ENCODE results near the gene LINS1. TPM values are rescaled to one million over a fixed set of nuclear protein-coding genes. Genes with fewer than 3 reads are reported as not detected.

Gene LINS1
- polyA plus RNA-seq, 1 donor (not counting 4 experiments of a cell fraction or from before 2014, with no cell fraction given): 19.4 TPM

GRCh38 chr15:100558771-100559254 lies 43.2 kb downstream of the LINS1 start:
- Histone ChIP-seq H3K79me2 (ENCODE audit: control insufficient read depth, insufficient read depth, low read length) (no peaks in the 10 kb centered on the region), H3K9me3 (ENCODE audit: control insufficient read depth, low read depth, low read length) (no peaks in the 10 kb centered on the region), H3K4me3 (ENCODE audit: control insufficient read depth in 2 of 3, extremely low read depth in 1 of 3, insufficient read depth in 2 of 3, low read depth in 1 of 3, low read length in 3 of 3) (no peak overlapping the region), H3K9ac (ENCODE audit: control insufficient read depth, extremely low read depth, insufficient read depth, low read length) (no peak overlapping the region), H3K9me1 (ENCODE audit: control insufficient read depth, extremely low read depth, insufficient read depth, low read length) (no peaks in the 10 kb centered on the region), H3K36me3 (ENCODE audit: control insufficient read depth in 2 of 2, extremely low read depth in 1 of 2, insufficient read depth in 2 of 2, low read length in 2 of 2) (no peaks in the 10 kb centered on the region), H3K27me3 (ENCODE audit: control insufficient read depth, extremely low read depth, insufficient read depth, low read length) (no peaks in the 10 kb centered on the region), H3K27ac (ENCODE audit: control insufficient read depth, insufficient read depth, low read length) (no peak overlapping the region), H4K20me1 (ENCODE audit: control insufficient read depth, extremely low read depth, insufficient read depth, low read length) (no peaks in the 10 kb centered on the region), H3K4me1 (ENCODE audit: control insufficient read depth, extremely low read depth, insufficient read depth, low read length) (no peaks in the 10 kb centered on the region), H3K4me2 (ENCODE audit: control insufficient read depth, extremely low read depth, insufficient read depth, low read depth, low read length) (no peak overlapping the region), H2AFZ (ENCODE audit: control insufficient read depth, low read length) (no peak overlapping the region)
- dilution Hi-C loops (cut with MboI; ENCODE audit: extremely low pct_ligation_motif_present, low sequenced_read_pairs): no loop called here
- DNase-seq (ENCODE audit: low read depth, low spot score) (no peak), FAIRE-seq (no peak)
- no peak for TF ChIP-seq EZH2 (IDR thresholded peaks at IDR 0.05; ENCODE audit: low read length)
- TF ChIP-seq, protein P1, sequence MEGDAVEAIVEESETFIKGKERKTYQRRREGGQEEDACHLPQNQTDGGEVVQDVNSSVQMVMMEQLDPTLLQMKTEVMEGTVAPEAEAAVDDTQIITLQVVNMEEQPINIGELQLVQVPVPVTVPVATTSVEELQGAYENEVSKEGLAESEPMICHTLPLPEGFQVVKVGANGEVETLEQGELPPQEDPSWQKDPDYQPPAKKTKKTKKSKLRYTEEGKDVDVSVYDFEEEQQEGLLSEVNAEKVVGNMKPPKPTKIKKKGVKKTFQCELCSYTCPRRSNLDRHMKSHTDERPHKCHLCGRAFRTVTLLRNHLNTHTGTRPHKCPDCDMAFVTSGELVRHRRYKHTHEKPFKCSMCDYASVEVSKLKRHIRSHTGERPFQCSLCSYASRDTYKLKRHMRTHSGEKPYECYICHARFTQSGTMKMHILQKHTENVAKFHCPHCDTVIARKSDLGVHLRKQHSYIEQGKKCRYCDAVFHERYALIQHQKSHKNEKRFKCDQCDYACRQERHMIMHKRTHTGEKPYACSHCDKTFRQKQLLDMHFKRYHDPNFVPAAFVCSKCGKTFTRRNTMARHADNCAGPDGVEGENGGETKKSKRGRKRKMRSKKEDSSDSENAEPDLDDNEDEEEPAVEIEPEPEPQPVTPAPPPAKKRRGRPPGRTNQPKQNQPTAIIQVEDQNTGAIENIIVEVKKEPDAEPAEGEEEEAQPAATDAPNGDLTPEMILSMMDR (optimal IDR thresholded peaks at IDR 0.05 in 1 of 3, IDR thresholded peaks at IDR 0.05 in 1 of 3, conservative IDR thresholded peaks at IDR 0.05 in 1 of 3; ENCODE audit: extremely low read depth in 1 of 3, insufficient read depth in 2 of 3, low read length in 3 of 3): no peak

- Histone ChIP-seq H3K9me3 (ENCODE audit: control insufficient read depth, low read depth, low read length) (no peaks in the 10 kb centered on the region), H2AFZ (ENCODE audit: control insufficient read depth, low read length) (no peak overlapping the region), H3K79me2 (ENCODE audit: control insufficient read depth, insufficient read depth, low read length) (no peaks in the 10 kb centered on the region), H4K20me1 (ENCODE audit: control insufficient read depth, extremely low read depth, insufficient read depth, low read length) (no peaks in the 10 kb centered on the region), H3K9me1 (ENCODE audit: control insufficient read depth, extremely low read depth, insufficient read depth, low read length) (no peaks in the 10 kb centered on the region), H3K9ac (ENCODE audit: control insufficient read depth, extremely low read depth, insufficient read depth, low read length) (no peak overlapping the region), H3K4me3 (ENCODE audit: control insufficient read depth in 2 of 3, extremely low read depth in 1 of 3, insufficient read depth in 2 of 3, low read depth in 1 of 3, low read length in 3 of 3) (no peak overlapping the region), H3K27me3 (ENCODE audit: control insufficient read depth, extremely low read depth, insufficient read depth, low read length) (no peaks in the 10 kb centered on the region), H3K27ac (ENCODE audit: control insufficient read depth, insufficient read depth, low read length) (no peak overlapping the region), H3K4me1 (ENCODE audit: control insufficient read depth, extremely low read depth, insufficient read depth, low read length) (no peaks in the 10 kb centered on the region), H3K36me3 (ENCODE audit: control insufficient read depth in 2 of 2, extremely low read depth in 1 of 2, insufficient read depth in 2 of 2, low read length in 2 of 2) (no peaks in the 10 kb centered on the region), H3K4me2 (ENCODE audit: control insufficient read depth, extremely low read depth, insufficient read depth, low read depth, low read length) (no peak overlapping the region)
- DNase-seq (ENCODE audit: low read depth, low spot score) (no peak), FAIRE-seq (no peak)
- dilution Hi-C loops (cut with MboI; ENCODE audit: extremely low pct_ligation_motif_present, low sequenced_read_pairs): no loop called here
- TF ChIP-seq, protein P1 (optimal IDR thresholded peaks at IDR 0.05 in 1 of 3, IDR thresholded peaks at IDR 0.05 in 1 of 3, conservative IDR thresholded peaks at IDR 0.05 in 1 of 3; ENCODE audit: extremely low read depth in 1 of 3, insufficient read depth in 2 of 3, low read length in 3 of 3): no peak
- TF ChIP-seq EZH2 (IDR thresholded peaks at IDR 0.05; ENCODE audit: low read length): no peak
These were observed 48.5 kb downstream of the LINS1 start for GRCh38 chr15:100553468-100553867.

Measured in keratinocyte (primary cell).